HepG2 (cell line): ENCODE data around the gene PAQR5. TPM values are rescaled to one million over a fixed set of nuclear protein-coding genes. Genes with fewer than 3 reads are reported as not detected.
"Not testable (repeated sequence)": the region's sequence is repeated elsewhere in the genome, so short reads cannot be mapped to it uniquely, and the experiment has no call there.

ENCODE experiments used
- ATAC-seq: fragments of 200-7000 bp; cut with Tn5 transposase; 3 replicates; pipeline ENCODE4 v1.9.1; 2020; ENCODE audit warnings: mild to moderate bottlenecking, moderate library complexity
- BruUV-seq: library from RNA; stranded (reverse); fragments of 400-500 nt; replicated peaks from 2 replicates; lab custom pipeline; 2021; lab: Mats Ljungman, UMichigan
- CTCF ChIA-PET: fragments of 300-600 bp; formaldehyde crosslinking; extraction: SDS; loops from one replicate; lab custom pipeline; 2021; ENCODE audit warnings: low total read pairs, inconsistent platforms, low intra/inter-chr PET ratio; lab: Yijun Ruan, JAX
- POLR2A ChIA-PET: fragments of 350-600 bp; sonication (Branson Sonifier 250); formaldehyde crosslinking; loops from one replicate; lab custom pipeline; 2020; ENCODE audit warnings: antibody characterized with exemption, inconsistent platforms; lab: Yijun Ruan, JAX
- DNase-seq: peaks from one replicate; pipeline ENCODE4 v3.0.0-alpha.2; 2015; ENCODE audit warnings: low spot score
- FAIRE-seq: peaks from 3 replicates; lab custom pipeline; 2011; peaks lifted over from hg19 to GRCh38; lab: Jason Lieb, UNC
- H2AFZ ChIP-seq: one replicate; pipeline ENCODE4 v1.6.1; 2011; ENCODE audit warnings: low read length, inconsistent platforms
- H3K27ac ChIP-seq: fragments of 300-600 bp; 3 replicates; pipeline ENCODE4 v1.8.0; 2011; ENCODE audit warnings: mixed run types, mild to moderate bottlenecking, mixed read lengths, low read length, inconsistent platforms; ENCODE audit not compliant: insufficient read depth; ENCODE audit errors: extremely low read length
- H3K27me3 ChIP-seq, 2 experiments: fragments of 200-600 bp in 1 of 2; 2 replicates in 1 of 2; 3 replicates in 1 of 2; pipeline versions ENCODE4 v1.6.0 to v1.8.0; 2011; ENCODE audit warnings: low read length in 2 of 2, mild to moderate bottlenecking in 2 of 2, moderate library complexity in 2 of 2, inconsistent platforms in 1 of 2; ENCODE audit not compliant: insufficient read depth in 2 of 2, control insufficient read depth in 1 of 2
- H3K36me3 ChIP-seq, 2 experiments: fragments of 200-600 bp in 1 of 2; replicated peaks in 1 of 2; 2 replicates in 1 of 2; 3 replicates in 1 of 2; pipeline versions ENCODE4 v1.5.1 to v1.8.0; 2011; ENCODE audit warnings: low read length in 2 of 2, inconsistent platforms in 1 of 2; ENCODE audit not compliant: insufficient read depth in 2 of 2, control insufficient read depth in 1 of 2
- H3K4me1 ChIP-seq: 2 replicates; pipeline ENCODE4 v1.5.1; 2012; ENCODE audit warnings: low read length, inconsistent platforms; ENCODE audit not compliant: insufficient read depth
- H3K4me2 ChIP-seq: 2 replicates; pipeline ENCODE4 v1.6.0; 2011; ENCODE audit warnings: low read depth, low read length, inconsistent platforms
- H3K4me3 ChIP-seq, 3 experiments: fragments of 200-600 bp in 1 of 3; sonication (generic), shearing (Covaris generic) in 1 of 3; replicated peaks in 1 of 3; 2 replicates each; pipeline ENCODE4 v1.5.1; 2011 to 2016; ENCODE audit warnings: low read length in 3 of 3, inconsistent platforms in 2 of 3, low read depth in 2 of 3, mild to moderate bottlenecking in 2 of 3, control low read depth in 1 of 3, mixed read lengths in 1 of 3; ENCODE audit not compliant: insufficient read depth in 1 of 3
- H3K79me2 ChIP-seq: one replicate; pipeline ENCODE4 v1.6.1; 2011; ENCODE audit warnings: low read length, inconsistent platforms; ENCODE audit not compliant: insufficient read depth
- H3K9ac ChIP-seq: 2 replicates; pipeline ENCODE4 v1.6.0; 2011; ENCODE audit warnings: mild to moderate bottlenecking, low read depth, low read length, inconsistent platforms; ENCODE audit not compliant: insufficient read depth
- H3K9me3 ChIP-seq: 2 replicates; pipeline ENCODE4 v1.5.1; 2012; ENCODE audit warnings: mild to moderate bottlenecking, low read length
- H4K20me1 ChIP-seq: 2 replicates; pipeline ENCODE4 v1.6.0; 2011; ENCODE audit warnings: inconsistent platforms, mild to moderate bottlenecking, low read length, moderate library complexity; ENCODE audit not compliant: insufficient read depth
- EP300 ChIP-seq, 3 experiments: sonication (generic) in 1 of 3; formaldehyde crosslinking in 1 of 3; IDR thresholded peaks; 2 replicates each; pipeline versions ENCODE4 v1.5.1 to v1.6.1; 2011 to 2020; ENCODE audit warnings: low read depth in 2 of 3, low read length in 2 of 3, borderline replicate concordance in 1 of 3, improper control_type of control experiment in 1 of 3, mild to moderate bottlenecking in 1 of 3, missing genetic modification reagents in 1 of 3, moderate library complexity in 1 of 3
- MED1 ChIP-seq: sonication (generic); formaldehyde crosslinking; IDR thresholded peaks from 2 replicates; pipeline ENCODE4 v1.4.0; 2020; ENCODE audit warnings: missing genetic modification reagents
- WGBS: methylation state at CpG from one replicate; pipeline ENCODE4 v1.1.6; 2017; ENCODE audit warnings: low lambda C conversion rate; 5-methylcytosine and 5-hydroxymethylcytosine counted together
- in situ Hi-C: cut with HindIII; loops from 2 replicates; pipeline ENCODE4 v1.10.0; 2017; ENCODE audit warnings: low pct_unique_long_range_greater_than_20kb; ENCODE audit not compliant: extremely low pct_ligation_motif_present
- intact Hi-C: fragments of 100-400 bp; cut with micrococcal nuclease; formaldehyde crosslinking; loops from one replicate; pipeline ENCODE4 v1.10.0; 2022; ENCODE audit not compliant: unreplicated experiment
- polyA plus RNA-seq, 8 experiments: library from polyadenylated mRNA; depleted of rRNA in 3 of 8; stranded (reverse) in 7 of 8; unstranded in 1 of 8; fragments of >200 nt; fragmentation: Illumina TruSeq in 4 of 8; extraction: Trizol in 4 of 8; gene quantifications; 2 replicates each; pipeline versions ENCODE4 v1.2.1 to v1.2.3, GENCODE V29; 2011 to 2016; ENCODE audit warnings: low read depth in 4 of 8, missing spikeins in 1 of 8, mixed read lengths in 1 of 8; ENCODE audit not compliant: insufficient read depth in 1 of 8
- total RNA-seq, 5 experiments: library from RNA; depleted of rRNA; stranded (reverse); fragments of >200 nt; fragmentation: Illumina TruSeq; extraction: Trizol; gene quantifications; 2 replicates each; pipeline ENCODE4 v1.2.3, GENCODE V29; 2016; ENCODE audit warnings: low read depth in 1 of 5

PAQR5 gene
- total and polyA plus RNA-seq, 2 of the 13 experiments (the other 11 are each of a cell fraction or from before 2014, with no cell fraction given) = 0.53 to 1.3 TPM

GRCh38 chr15:69339214-69339543 is 40.5 kb downstream of the PAQR5 start:
- H3K4me3 ChIP-seq, H2AFZ ChIP-seq, H3K36me3 ChIP-seq, CTCF ChIA-PET, FAIRE-seq, H3K4me1 ChIP-seq, POLR2A ChIA-PET, DNase-seq, H3K27ac ChIP-seq, intact Hi-C loops, BruUV-seq, ATAC-seq, in situ Hi-C loops, H3K9me3 ChIP-seq, H3K9ac ChIP-seq, H3K27me3 ChIP-seq, H3K4me2 ChIP-seq, H4K20me1 ChIP-seq, H3K79me2 ChIP-seq: not testable (repeated sequence)
- 80% methylated on average over 6 of the region's 6 CpGs for WGBS

DNA sequence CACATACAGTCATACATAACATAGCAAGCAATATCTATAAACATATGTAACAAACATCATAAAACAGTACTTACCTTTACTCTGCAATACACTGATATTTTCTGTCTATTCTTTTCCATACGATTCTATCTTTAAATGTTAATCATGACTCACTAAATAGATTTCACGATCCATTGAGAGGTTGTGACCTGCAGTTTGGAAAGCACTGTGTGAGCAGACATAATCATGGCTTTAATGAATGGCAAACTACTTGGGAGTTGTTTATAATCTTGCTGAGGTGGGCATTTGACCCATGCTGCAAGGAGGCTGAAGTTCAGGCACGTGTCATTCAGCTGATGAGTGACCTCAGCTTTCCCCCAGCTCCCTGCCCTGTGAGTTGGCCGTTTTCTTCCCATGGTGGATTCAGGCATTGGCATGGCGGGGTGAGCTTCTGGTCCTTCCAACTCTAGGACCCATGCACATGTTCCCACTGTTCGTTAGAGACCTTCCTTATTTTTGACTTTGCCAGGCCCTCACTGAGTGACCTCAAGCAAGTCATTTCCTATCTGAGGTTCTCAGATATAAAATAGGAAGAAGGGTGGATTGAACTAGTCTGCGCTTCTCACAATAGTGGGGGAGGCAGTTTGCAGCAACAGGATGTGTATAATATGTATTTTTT is 41.7 kb downstream of the PAQR5 start:
- BruUV-seq = no TSS peak
- Histone ChIP-seq H3K27ac (no peak overlapping the region), H3K79me2 (no peaks in the 10 kb centered on the region), H3K4me2 (no peak overlapping the region), H3K9ac (no peak overlapping the region), H2AFZ (no peak overlapping the region), H3K27me3 (no peaks in the 10 kb centered on the region), H3K4me1 (no peaks in the 10 kb centered on the region), H4K20me1 (no peaks in the 10 kb centered on the region), H3K4me3 (no peak overlapping the region), H3K36me3 (no peaks in the 10 kb centered on the region), H3K9me3 (no peaks in the 10 kb centered on the region)
- intact Hi-C loops = no loop called here
- ChIA-PET POLR2A (no interaction called here), CTCF (no interaction called here)
- DNase-seq (no peak), FAIRE-seq (no peak), ATAC-seq (no peak)
- WGBS = 51% methylated on average over 7 of the region's 7 CpGs
- in situ Hi-C loops = no loop called here
- no peak for TF ChIP-seq MED1 (CRISPR knock-in tag)
- TF ChIP-seq EP300 (IDR thresholded peaks at IDR 0.05; ENCODE audit: low read depth in 2 of 2, low read length in 2 of 2) = no peak
- TF ChIP-seq EP300 (CRISPR knock-in tag; IDR thresholded peaks at IDR 0.05; ENCODE audit: borderline replicate concordance) = no peak
